HG02763 (cell line): ENCODE data around the gene SMARCA4.
"Not testable (repeated sequence)": the region's sequence is repeated elsewhere in the genome, so short reads cannot be mapped to it uniquely, and the experiment has no call there.

Source experiments
- ATAC-seq: cut with Tn5 transposase; IDR thresholded peaks from one replicate; pipeline ENCODE4 v1.9.1; 2021; ENCODE audit warnings: mild to moderate bottlenecking, moderate library complexity; ENCODE audit not compliant: unreplicated experiment

Gene SMARCA4

GRCh38 chr19:11059511-11060358, 98.9 kb downstream of the SMARCA4 start:
- no peak for ATAC-seq

- ATAC-seq = no peak
Observed at GRCh38 chr19:11061952-11062351, 101.1 kb downstream of the SMARCA4 start.

GRCh38 chr19:11063434-11063833, 102.6 kb downstream of the SMARCA4 start:
- no peak for ATAC-seq

GRCh38 chr19:11064831-11065303, 104.0 kb downstream of the SMARCA4 start:
- no peak for ATAC-seq

GRCh38 chr19:11066326-11066725, 105.5 kb downstream of the SMARCA4 start:
- no peak for ATAC-seq

- ATAC-seq = no peak
Observed at GRCh38 chr19:11067356-11068113, 106.7 kb downstream of the SMARCA4 start.

GRCh38 chr19:11069561-11069960, 108.7 kb downstream of the SMARCA4 start:
- ATAC-seq = no peak

GRCh38 chr19:11070123-11070522, 109.3 kb downstream of the SMARCA4 start:
- no peak for ATAC-seq

- no peak for ATAC-seq
Observed at GRCh38 chr19:11073568-11073967, 112.7 kb downstream of the SMARCA4 start.

- ATAC-seq = not testable (repeated sequence)
Observed at GRCh38 chr19:11076792-11077191, 116.0 kb downstream of the SMARCA4 start.

GRCh38 chr19:11078893-11079292, 118.1 kb downstream of the SMARCA4 start:
- ATAC-seq = no peak

- ATAC-seq = no peak
Observed at GRCh38 chr19:11079999-11080398, 119.2 kb downstream of the SMARCA4 start.

- ATAC-seq = no peak
Observed at GRCh38 chr19:11087870-11088505, 127.2 kb downstream of the SMARCA4 start.

GRCh38 chr19:11088506-11089253, 127.8 kb downstream of the SMARCA4 start:
- no peak for ATAC-seq

GRCh38 chr19:11089254-11090013, 128.6 kb downstream of the SMARCA4 start, which contains the start of gene LDLR:
TSS of gene LDLR (plus strand) at chr19:11089463. CDS start at chr19:11089549, 86 bp downstream.
- no peak for ATAC-seq

GRCh38 chr19:11090014-11090263, 129.1 kb downstream of the SMARCA4 start:
- ATAC-seq = not testable (repeated sequence)

GRCh38 chr19:11090264-11090996, 129.6 kb downstream of the SMARCA4 start:
- ATAC-seq = peak; percentile 81

- ATAC-seq = no peak
Observed at GRCh38 chr19:11090997-11091702, 130.3 kb downstream of the SMARCA4 start.

- ATAC-seq = no peak
Observed at GRCh38 chr19:11091703-11092153, 130.9 kb downstream of the SMARCA4 start.
